BLaER1 (cell line): ENCODE data around the gene TMPRSS9.
A peak's percentile ranks its signal among the peaks of the same experiment; 100 is the strongest.

Source experiments
- H3K27ac ChIP-seq: shearing (Covaris generic); formaldehyde crosslinking; 2 replicates; pipeline ENCODE4 v1.8.1; 2022
- H3K27me3 ChIP-seq: shearing (Covaris generic); formaldehyde crosslinking; 2 replicates; pipeline ENCODE4 v1.8.1; 2022
- H3K36me3 ChIP-seq: shearing (Covaris generic); formaldehyde crosslinking; 2 replicates; pipeline ENCODE4 v1.8.1; 2022
- H3K4me1 ChIP-seq: shearing (Covaris generic); formaldehyde crosslinking; 2 replicates; pipeline ENCODE4 v1.8.1; 2022
- H3K4me2 ChIP-seq: shearing (Covaris generic); formaldehyde crosslinking; 2 replicates; pipeline ENCODE4 v1.8.1; 2022
- H3K4me3 ChIP-seq: shearing (Covaris generic); formaldehyde crosslinking; 2 replicates; pipeline ENCODE4 v1.8.1; 2022
- H3K9ac ChIP-seq: shearing (Covaris generic); formaldehyde crosslinking; 2 replicates; pipeline ENCODE4 v1.8.1; 2022
- H3K9me3 ChIP-seq: shearing (Covaris generic); formaldehyde crosslinking; 2 replicates; pipeline ENCODE4 v1.8.1; 2022
- H4K20me1 ChIP-seq: shearing (Covaris generic); formaldehyde crosslinking; 2 replicates; pipeline ENCODE4 v1.8.1; 2022
- Cebpa-rat ChIP-seq: shearing (Covaris generic); IDR thresholded peaks from 2 replicates; pipeline ENCODE4 v1.8.1; 2022

TMPRSS9 gene

GRCh38 chr19:2339644-2340310 is 20.3 kb upstream of the TMPRSS9 start:
- no peak overlapping the region for H3K27ac ChIP-seq
- no peak overlapping the region for H3K4me2 ChIP-seq
- H3K9me3 ChIP-seq = no peaks in the 10 kb centered on the region
- H3K36me3 ChIP-seq = peaks cover 70% of the 10 kb centered on the region
- TF ChIP-seq Cebpa-rat = no peak
- H3K27me3 ChIP-seq = no peaks in the 10 kb centered on the region
- H3K4me1 ChIP-seq = peaks cover 73% of the 10 kb centered on the region
- H3K9ac ChIP-seq = no peak overlapping the region
- peaks cover 66% of the 10 kb centered on the region for H4K20me1 ChIP-seq
- no peak overlapping the region for H3K4me3 ChIP-seq

- H3K9me3 ChIP-seq = no peaks in the 10 kb centered on the region
- H3K4me1 ChIP-seq = peaks cover 75% of the 10 kb centered on the region
- H3K4me2 ChIP-seq = peak overlapping the region; percentile 79
- peaks cover 57% of the 10 kb centered on the region for H4K20me1 ChIP-seq
- TF ChIP-seq Cebpa-rat = no peak
- no peaks in the 10 kb centered on the region for H3K27me3 ChIP-seq
- peak overlapping the region; percentile 71; the same call in 1 of the 2 replicates for H3K9ac ChIP-seq
- peak overlapping the region; percentile 28; the same call in 1 of the 2 replicates for H3K4me3 ChIP-seq
- peaks cover 72% of the 10 kb centered on the region for H3K36me3 ChIP-seq
- H3K27ac ChIP-seq = peak overlapping the region; percentile 82
Observed at GRCh38 chr19:2340496-2341243, 19.4 kb upstream of the TMPRSS9 start.

GRCh38 chr19:2341244-2341751 is 18.8 kb upstream of the TMPRSS9 start:
- H3K36me3 ChIP-seq = peaks cover 79% of the 10 kb centered on the region
- H3K4me2 ChIP-seq = peak overlapping the region; percentile 79
- peaks cover 75% of the 10 kb centered on the region for H3K4me1 ChIP-seq
- H3K9ac ChIP-seq = peak overlapping the region; percentile 71
- H3K27me3 ChIP-seq = no peaks in the 10 kb centered on the region
- peak overlapping the region; percentile 28; the same call in 1 of the 2 replicates for H3K4me3 ChIP-seq
- TF ChIP-seq Cebpa-rat = no peak
- H4K20me1 ChIP-seq = peaks cover 51% of the 10 kb centered on the region
- no peaks in the 10 kb centered on the region for H3K9me3 ChIP-seq
- peak overlapping the region; percentile 82 for H3K27ac ChIP-seq

- peak overlapping the region; percentile 79 for H3K4me2 ChIP-seq
- no peaks in the 10 kb centered on the region for H3K27me3 ChIP-seq
- H3K9me3 ChIP-seq = no peaks in the 10 kb centered on the region
- peaks cover 86% of the 10 kb centered on the region for H3K36me3 ChIP-seq
- peak overlapping the region; percentile 71 for H3K9ac ChIP-seq
- no peak overlapping the region for H3K4me3 ChIP-seq
- no peak for TF ChIP-seq Cebpa-rat
- H3K4me1 ChIP-seq = peaks cover 68% of the 10 kb centered on the region
- peak overlapping the region; percentile 82 for H3K27ac ChIP-seq
- H4K20me1 ChIP-seq = peaks cover 44% of the 10 kb centered on the region
Observed at GRCh38 chr19:2341982-2342381, 18.1 kb upstream of the TMPRSS9 start.

GRCh38 chr19:2342656-2343288 is 17.3 kb upstream of the TMPRSS9 start:
- H3K27me3 ChIP-seq = no peaks in the 10 kb centered on the region
- TF ChIP-seq Cebpa-rat = no peak
- H3K27ac ChIP-seq = peak overlapping the region; percentile 26; the same call in 1 of the 2 replicates
- H3K9ac ChIP-seq = no peak overlapping the region
- peaks cover 87% of the 10 kb centered on the region for H3K36me3 ChIP-seq
- peaks cover 36% of the 10 kb centered on the region for H4K20me1 ChIP-seq
- H3K9me3 ChIP-seq = no peaks in the 10 kb centered on the region
- H3K4me2 ChIP-seq = no peak overlapping the region; the same call in 1 of the 2 replicates
- peaks cover 60% of the 10 kb centered on the region for H3K4me1 ChIP-seq
- H3K4me3 ChIP-seq = no peak overlapping the region

GRCh38 chr19:2343289-2343982 is 16.6 kb upstream of the TMPRSS9 start:
- H3K4me1 ChIP-seq = peaks cover 53% of the 10 kb centered on the region
- no peak for TF ChIP-seq Cebpa-rat
- H3K27me3 ChIP-seq = no peaks in the 10 kb centered on the region
- no peak overlapping the region for H3K9ac ChIP-seq
- no peak overlapping the region for H3K4me3 ChIP-seq
- peaks cover 30% of the 10 kb centered on the region for H4K20me1 ChIP-seq
- H3K27ac ChIP-seq = 0 out of 2 replicates have a peak overlapping the region, but pooled peaks have one; percentile 26
- no peaks in the 10 kb centered on the region for H3K9me3 ChIP-seq
- H3K4me2 ChIP-seq = no peak overlapping the region
- peaks cover 83% of the 10 kb centered on the region for H3K36me3 ChIP-seq

GRCh38 chr19:2344381-2344870 is 15.6 kb upstream of the TMPRSS9 start:
- no peak for TF ChIP-seq Cebpa-rat
- peak overlapping the region; percentile 35 for H3K27ac ChIP-seq
- peaks cover 48% of the 10 kb centered on the region for H3K4me1 ChIP-seq
- H3K4me2 ChIP-seq = peak overlapping the region; percentile 37; the same call in 1 of the 2 replicates
- H4K20me1 ChIP-seq = peaks cover 20% of the 10 kb centered on the region
- peaks cover 80% of the 10 kb centered on the region for H3K36me3 ChIP-seq
- H3K9me3 ChIP-seq = no peaks in the 10 kb centered on the region
- H3K4me3 ChIP-seq = no peak overlapping the region
- H3K9ac ChIP-seq = no peak overlapping the region
- H3K27me3 ChIP-seq = no peaks in the 10 kb centered on the region

GRCh38 chr19:2345076-2345475 is 15.0 kb upstream of the TMPRSS9 start:
- Histone ChIP-seq H3K36me3 (peaks cover 80% of the 10 kb centered on the region), H3K27me3 (no peaks in the 10 kb centered on the region), H3K27ac (peak overlapping the region; percentile 35), H3K9ac (no peak overlapping the region), H3K4me3 (no peak overlapping the region), H3K9me3 (no peaks in the 10 kb centered on the region), H3K4me1 (peaks cover 48% of the 10 kb centered on the region), H3K4me2 (peak overlapping the region; percentile 37; the same call in 1 of the 2 replicates), H4K20me1 (peaks cover 13% of the 10 kb centered on the region)
- TF ChIP-seq Cebpa-rat = no peak
